Measurements from ENCODE around the gene NLN.
"Not testable (repeated sequence)": the region's sequence is repeated elsewhere in the genome, so short reads cannot be mapped to it uniquely, and the experiment has no call there.

The NLN gene

GRCh38 chr5:65858316-65858715, 136.3 kb downstream of the NLN start:
- whole genome bisulfite sequencing, 2 experiments: 70 to 74% methylated on average over 3 of the region's 3 CpGs

GRCh38 chr5:65861830-65862241, 139.8 kb downstream of the NLN start:
- no peaks in the 10 kb centered on the region for H3K9me3 ChIP-seq (ENCODE audit: control insufficient read depth, low read length)
- H3K4me1 ChIP-seq (ENCODE audit: control insufficient read depth, insufficient read depth, low read length): no peaks in the 10 kb centered on the region
- no peak overlapping the region for H3K27ac ChIP-seq (ENCODE audit: insufficient read depth, low read depth, low read length, poor library complexity, severe bottlenecking)
- H3K27me3 ChIP-seq (ENCODE audit: control insufficient read depth, insufficient read depth, low read length, poor library complexity, severe bottlenecking): no peaks in the 10 kb centered on the region
- no peak overlapping the region for H3K4me3 ChIP-seq (ENCODE audit: insufficient read depth, low read depth, low read length)
- 90 to 94% methylated on average over 3 of the region's 3 CpGs for WGBS, 2 experiments
- H3K36me3 ChIP-seq (ENCODE audit: control insufficient read depth, insufficient read depth, low read length): no peaks in the 10 kb centered on the region

More at GRCh38 chr5:65858316-65858715, 136.3 kb downstream of the NLN start:
- Histone ChIP-seq H3K27ac (ENCODE audit: insufficient read depth, low read depth, low read length, poor library complexity, severe bottlenecking) (no peak overlapping the region), H3K36me3 (ENCODE audit: control insufficient read depth, insufficient read depth, low read length) (no peaks in the 10 kb centered on the region), H3K9me3 (ENCODE audit: control insufficient read depth, low read length) (no peaks in the 10 kb centered on the region), H3K27me3 (ENCODE audit: control insufficient read depth, insufficient read depth, low read length, poor library complexity, severe bottlenecking) (no peaks in the 10 kb centered on the region), H3K4me3 (ENCODE audit: insufficient read depth, low read depth, low read length) (no peak overlapping the region), H3K4me1 (ENCODE audit: control insufficient read depth, insufficient read depth, low read length) (no peaks in the 10 kb centered on the region)

GRCh38 chr5:65862384-65862783, 140.4 kb downstream of the NLN start:
- H3K4me1 ChIP-seq (ENCODE audit: control insufficient read depth, insufficient read depth, low read length): no peaks in the 10 kb centered on the region
- no peak overlapping the region for H3K27ac ChIP-seq (ENCODE audit: insufficient read depth, low read depth, low read length, poor library complexity, severe bottlenecking)
- H3K27me3 ChIP-seq (ENCODE audit: control insufficient read depth, insufficient read depth, low read length, poor library complexity, severe bottlenecking): no peaks in the 10 kb centered on the region
- no peaks in the 10 kb centered on the region for H3K36me3 ChIP-seq (ENCODE audit: control insufficient read depth, insufficient read depth, low read length)
- no peak overlapping the region for H3K4me3 ChIP-seq (ENCODE audit: insufficient read depth, low read depth, low read length)
- H3K9me3 ChIP-seq (ENCODE audit: control insufficient read depth, low read length): no peaks in the 10 kb centered on the region

- no peak overlapping the region for H3K4me3 ChIP-seq (ENCODE audit: insufficient read depth, low read depth, low read length)
- H3K27ac ChIP-seq (ENCODE audit: insufficient read depth, low read depth, low read length, poor library complexity, severe bottlenecking): no peak overlapping the region
- WGBS, 2 experiments: 93 to 100% methylated on average over 1 to 2 of the region's 2 CpGs
- H3K36me3 ChIP-seq (ENCODE audit: control insufficient read depth, insufficient read depth, low read length): no peaks in the 10 kb centered on the region
- H3K9me3 ChIP-seq (ENCODE audit: control insufficient read depth, low read length): no peaks in the 10 kb centered on the region
- H3K4me1 ChIP-seq (ENCODE audit: control insufficient read depth, insufficient read depth, low read length): no peaks in the 10 kb centered on the region
- H3K27me3 ChIP-seq (ENCODE audit: control insufficient read depth, insufficient read depth, low read length, poor library complexity, severe bottlenecking): no peaks in the 10 kb centered on the region
These were observed 141.7 kb downstream of the NLN start for GRCh38 chr5:65863747-65864146.

- Histone ChIP-seq H3K27me3 (ENCODE audit: control insufficient read depth, insufficient read depth, low read length, poor library complexity, severe bottlenecking) (no peaks in the 10 kb centered on the region), H3K36me3 (ENCODE audit: control insufficient read depth, insufficient read depth, low read length) (no peaks in the 10 kb centered on the region), H3K27ac (ENCODE audit: insufficient read depth, low read depth, low read length, poor library complexity, severe bottlenecking) (no peak overlapping the region), H3K9me3 (ENCODE audit: control insufficient read depth, low read length) (no peaks in the 10 kb centered on the region), H3K4me3 (ENCODE audit: insufficient read depth, low read depth, low read length) (no peak overlapping the region), H3K4me1 (ENCODE audit: control insufficient read depth, insufficient read depth, low read length) (no peaks in the 10 kb centered on the region)
- 89 to 94% methylated on average over 6 of the region's 6 CpGs for WGBS, 2 experiments
These were observed 145.0 kb downstream of the NLN start for GRCh38 chr5:65866837-65867521.

- 95% methylated on average over 9 to 10 of the region's 11 CpGs for WGBS, 2 experiments
- H3K9me3 ChIP-seq (ENCODE audit: control insufficient read depth, low read length): no peaks in the 10 kb centered on the region
- H3K27me3 ChIP-seq (ENCODE audit: control insufficient read depth, insufficient read depth, low read length, poor library complexity, severe bottlenecking): no peaks in the 10 kb centered on the region
- H3K27ac ChIP-seq (ENCODE audit: insufficient read depth, low read depth, low read length, poor library complexity, severe bottlenecking): no peak overlapping the region
- H3K4me3 ChIP-seq (ENCODE audit: insufficient read depth, low read depth, low read length): no peak overlapping the region
- H3K36me3 ChIP-seq (ENCODE audit: control insufficient read depth, insufficient read depth, low read length): no peaks in the 10 kb centered on the region
- no peaks in the 10 kb centered on the region for H3K4me1 ChIP-seq (ENCODE audit: control insufficient read depth, insufficient read depth, low read length)
These were observed 145.7 kb downstream of the NLN start for GRCh38 chr5:65867542-65868195.

- Histone ChIP-seq H3K4me1 (ENCODE audit: control insufficient read depth, insufficient read depth, low read length) (no peaks in the 10 kb centered on the region), H3K4me3 (ENCODE audit: insufficient read depth, low read depth, low read length) (no peak overlapping the region), H3K36me3 (ENCODE audit: control insufficient read depth, insufficient read depth, low read length) (no peaks in the 10 kb centered on the region), H3K9me3 (ENCODE audit: control insufficient read depth, low read length) (no peaks in the 10 kb centered on the region), H3K27me3 (ENCODE audit: control insufficient read depth, insufficient read depth, low read length, poor library complexity, severe bottlenecking) (no peaks in the 10 kb centered on the region), H3K27ac (ENCODE audit: insufficient read depth, low read depth, low read length, poor library complexity, severe bottlenecking) (no peak overlapping the region)
- WGBS, 2 experiments: 76 to 85% methylated on average over 2 to 3 of the region's 3 CpGs
These were observed 146.5 kb downstream of the NLN start for GRCh38 chr5:65868509-65868908.

- H3K27me3 ChIP-seq (ENCODE audit: control insufficient read depth, insufficient read depth, low read length, poor library complexity, severe bottlenecking): no peaks in the 10 kb centered on the region
- 81 to 85% methylated on average over 5 of the region's 5 CpGs for WGBS, 2 experiments
- no peak overlapping the region for H3K4me3 ChIP-seq (ENCODE audit: insufficient read depth, low read depth, low read length)
- no peaks in the 10 kb centered on the region for H3K36me3 ChIP-seq (ENCODE audit: control insufficient read depth, insufficient read depth, low read length)
- H3K9me3 ChIP-seq (ENCODE audit: control insufficient read depth, low read length): no peaks in the 10 kb centered on the region
- H3K27ac ChIP-seq (ENCODE audit: insufficient read depth, low read depth, low read length, poor library complexity, severe bottlenecking): no peak overlapping the region
- H3K4me1 ChIP-seq (ENCODE audit: control insufficient read depth, insufficient read depth, low read length): no peaks in the 10 kb centered on the region
These were observed 149.2 kb downstream of the NLN start for GRCh38 chr5:65871182-65871581.

GRCh38 chr5:65871776-65872175, 149.8 kb downstream of the NLN start:
- H3K36me3 ChIP-seq (ENCODE audit: control insufficient read depth, insufficient read depth, low read length); H3K9me3 ChIP-seq (ENCODE audit: control insufficient read depth, low read length); H3K4me3 ChIP-seq (ENCODE audit: insufficient read depth, low read depth, low read length); H3K4me1 ChIP-seq (ENCODE audit: control insufficient read depth, insufficient read depth, low read length); H3K27me3 ChIP-seq (ENCODE audit: control insufficient read depth, insufficient read depth, low read length, poor library complexity, severe bottlenecking); H3K27ac ChIP-seq (ENCODE audit: insufficient read depth, low read depth, low read length, poor library complexity, severe bottlenecking): not testable (repeated sequence)
- WGBS, 2 experiments: 89 to 94% methylated on average over 5 of the region's 5 CpGs

- Histone ChIP-seq H3K9me3 (ENCODE audit: control insufficient read depth, low read length) (no peaks in the 10 kb centered on the region), H3K4me3 (ENCODE audit: insufficient read depth, low read depth, low read length) (no peak overlapping the region), H3K27me3 (ENCODE audit: control insufficient read depth, insufficient read depth, low read length, poor library complexity, severe bottlenecking) (no peaks in the 10 kb centered on the region), H3K27ac (ENCODE audit: insufficient read depth, low read depth, low read length, poor library complexity, severe bottlenecking) (no peak overlapping the region), H3K4me1 (ENCODE audit: control insufficient read depth, insufficient read depth, low read length) (no peaks in the 10 kb centered on the region), H3K36me3 (ENCODE audit: control insufficient read depth, insufficient read depth, low read length) (no peaks in the 10 kb centered on the region)
- 92% methylated on average over 2 to 3 of the region's 3 CpGs for WGBS, 2 experiments
These were observed 151.3 kb downstream of the NLN start for GRCh38 chr5:65873181-65873750.

Measured in ectodermal cell (in vitro differentiated cells).